RWPE2 (cell line): Measurements from ENCODE around the gene N4BP2L1.
A peak's percentile ranks its signal among the peaks of the same experiment; 100 is the strongest.

Experiments used
- ATAC-seq: fragments of 200-7000 bp; cut with Tn5 transposase; 3 replicates; pipeline ENCODE4 v1.9.1; 2021; ENCODE audit warnings: low read depth
- DNase-seq: peaks from one replicate; pipeline ENCODE4 v3.0.0-alpha.2; 2020; ENCODE audit warnings: low spot score
- H3K27ac ChIP-seq: fragments of 450-650 bp; 2 replicates; pipeline ENCODE4 v1.5.1; 2017; ENCODE audit warnings: mild to moderate bottlenecking; ENCODE audit not compliant: poor library complexity, severe bottlenecking
- H3K27me3 ChIP-seq: fragments of 250-450 bp; sonication (Bioruptor Pico); 2 replicates; pipeline ENCODE4 v1.5.1; 2021; ENCODE audit warnings: mild to moderate bottlenecking, moderate library complexity; ENCODE audit not compliant: insufficient read depth, poor library complexity, severe bottlenecking
- H3K36me3 ChIP-seq: fragments of 250-450 bp; sonication (Bioruptor Pico); 2 replicates; pipeline ENCODE4 v1.5.1; 2020; ENCODE audit warnings: low read depth, mild to moderate bottlenecking, moderate library complexity
- H3K4me1 ChIP-seq: fragments of 250-450 bp; sonication (Bioruptor Pico); 2 replicates; pipeline ENCODE4 v1.5.1; 2021; ENCODE audit warnings: mild to moderate bottlenecking, moderate library complexity; ENCODE audit not compliant: insufficient read depth, poor library complexity, severe bottlenecking
- H3K4me3 ChIP-seq: fragments of 250-450 bp; sonication (Bioruptor Pico); 2 replicates; pipeline ENCODE4 v1.5.1; 2021; ENCODE audit warnings: mild to moderate bottlenecking, moderate library complexity; ENCODE audit not compliant: severe bottlenecking
- H3K9me3 ChIP-seq: fragments of 250-450 bp; sonication (Bioruptor Pico); 2 replicates; pipeline ENCODE4 v1.5.1; 2021; ENCODE audit warnings: mild to moderate bottlenecking, moderate library complexity; ENCODE audit not compliant: severe bottlenecking
- TF ChIP-seq, protein P1 (sequence below): fragments of 450-650 bp; IDR thresholded peaks from one replicate; pipeline ENCODE4 v1.5.1; 2017; ENCODE audit warnings: mild to moderate bottlenecking, moderate library complexity; ENCODE audit not compliant: poor library complexity, severe bottlenecking

The N4BP2L1 gene

GRCh38 chr13:32428581-32429432, 877 bp upstream of the N4BP2L1 start:
- Histone ChIP-seq H3K9me3 (no peaks in the 10 kb centered on the region), H3K27ac (no peak overlapping the region), H3K4me3 (no peak overlapping the region), H3K4me1 (peaks cover 9% of the 10 kb centered on the region), H3K27me3 (no peaks in the 10 kb centered on the region), H3K36me3 (no peaks in the 10 kb centered on the region)
- DNase-seq (no peak), ATAC-seq (no peak)
- TF ChIP-seq, protein P1, sequence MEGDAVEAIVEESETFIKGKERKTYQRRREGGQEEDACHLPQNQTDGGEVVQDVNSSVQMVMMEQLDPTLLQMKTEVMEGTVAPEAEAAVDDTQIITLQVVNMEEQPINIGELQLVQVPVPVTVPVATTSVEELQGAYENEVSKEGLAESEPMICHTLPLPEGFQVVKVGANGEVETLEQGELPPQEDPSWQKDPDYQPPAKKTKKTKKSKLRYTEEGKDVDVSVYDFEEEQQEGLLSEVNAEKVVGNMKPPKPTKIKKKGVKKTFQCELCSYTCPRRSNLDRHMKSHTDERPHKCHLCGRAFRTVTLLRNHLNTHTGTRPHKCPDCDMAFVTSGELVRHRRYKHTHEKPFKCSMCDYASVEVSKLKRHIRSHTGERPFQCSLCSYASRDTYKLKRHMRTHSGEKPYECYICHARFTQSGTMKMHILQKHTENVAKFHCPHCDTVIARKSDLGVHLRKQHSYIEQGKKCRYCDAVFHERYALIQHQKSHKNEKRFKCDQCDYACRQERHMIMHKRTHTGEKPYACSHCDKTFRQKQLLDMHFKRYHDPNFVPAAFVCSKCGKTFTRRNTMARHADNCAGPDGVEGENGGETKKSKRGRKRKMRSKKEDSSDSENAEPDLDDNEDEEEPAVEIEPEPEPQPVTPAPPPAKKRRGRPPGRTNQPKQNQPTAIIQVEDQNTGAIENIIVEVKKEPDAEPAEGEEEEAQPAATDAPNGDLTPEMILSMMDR = no peak

GRCh38 chr13:32426990-32427851, 709 bp downstream of the N4BP2L1 start:
- TF ChIP-seq, protein P1 = no peak
- Histone ChIP-seq H3K27ac (no peak overlapping the region), H3K4me3 (peak overlapping the region; percentile 61), H3K9me3 (no peaks in the 10 kb centered on the region), H3K4me1 (no peaks in the 10 kb centered on the region), H3K36me3 (no peaks in the 10 kb centered on the region), H3K27me3 (no peaks in the 10 kb centered on the region)
- DNase-seq (no peak), ATAC-seq (peak; percentile 54)

DNA sequence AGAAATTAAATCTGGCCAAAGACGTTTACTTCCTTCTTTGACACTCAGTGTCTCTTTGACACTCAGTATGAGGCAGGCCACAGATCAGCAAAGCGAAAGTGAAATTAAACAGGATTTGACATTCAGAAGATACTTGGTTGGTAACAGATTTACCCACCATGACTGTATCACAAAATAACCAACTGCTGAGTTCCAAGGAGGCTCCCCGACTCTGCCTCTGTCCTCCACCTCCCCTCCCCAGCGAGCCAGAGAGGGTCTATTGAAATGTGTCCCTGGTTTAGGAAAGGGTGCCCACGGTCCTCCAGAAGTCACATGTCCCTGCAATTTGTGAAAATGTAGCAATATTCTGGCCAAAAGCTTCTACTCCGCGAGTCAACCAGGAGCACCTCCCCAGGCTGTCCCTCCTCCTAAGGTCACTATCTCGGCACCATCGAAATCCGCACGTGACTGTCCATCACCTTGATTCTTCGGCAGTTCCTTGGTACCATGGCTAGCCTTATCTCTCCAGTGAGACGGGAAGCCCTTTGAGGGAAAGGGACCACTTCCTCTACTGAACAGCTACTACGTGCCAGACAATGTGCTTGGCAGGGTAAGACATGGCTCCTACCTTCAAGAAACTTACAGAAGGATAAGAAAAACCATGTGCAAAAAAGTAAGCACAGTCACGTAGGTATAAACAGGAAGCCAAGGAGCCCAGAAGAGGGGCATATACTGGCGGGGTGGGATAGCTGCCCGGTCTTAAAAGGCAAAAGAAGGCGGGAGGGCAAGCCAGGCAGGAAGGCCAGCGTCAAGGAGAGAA, 1.5 kb downstream of the N4BP2L1 start:
- no peaks in the 10 kb centered on the region for H3K4me1 ChIP-seq
- H3K27me3 ChIP-seq = no peaks in the 10 kb centered on the region
- H3K4me3 ChIP-seq = peak overlapping the region; percentile 61
- DNase-seq (no peak), ATAC-seq (no peak)
- TF ChIP-seq, protein P1 = no peak
- H3K36me3 ChIP-seq = no peaks in the 10 kb centered on the region
- H3K9me3 ChIP-seq = no peaks in the 10 kb centered on the region
- no peak overlapping the region for H3K27ac ChIP-seq

GRCh38 chr13:32425158-32425557, 2.8 kb downstream of the N4BP2L1 start:
- no peaks in the 10 kb centered on the region for H3K36me3 ChIP-seq

More at GRCh38 chr13:32425158-32425557, 2.8 kb downstream of the N4BP2L1 start:
- TF ChIP-seq, protein P1 = no peak
- H3K9me3 ChIP-seq = no peaks in the 10 kb centered on the region
- no peaks in the 10 kb centered on the region for H3K27me3 ChIP-seq
- no peak for ATAC-seq
- no peak overlapping the region for H3K27ac ChIP-seq
- no peak overlapping the region for H3K4me3 ChIP-seq
- no peaks in the 10 kb centered on the region for H3K4me1 ChIP-seq
- DNase-seq = no peak
